T-cell (primary cell): ENCODE measurements around the gene LENG9. TPM values are rescaled to one million over a fixed set of nuclear protein-coding genes. Genes with fewer than 3 reads are reported as not detected.

Experiments used
- ATAC-seq, 4 experiments: fragments of 200-7000 bp in 3 of 4; fragments of 150-1000 bp in 1 of 4; cut with Tn5 transposase; replicated peaks in 1 of 4; 1 replicate in 3 of 4; 2 replicates in 1 of 4; pipeline ENCODE4 v1.10.0; 2021; ENCODE audit warnings: moderate library complexity in 3 of 4, mild to moderate bottlenecking in 2 of 4, moderate number of reproducible peaks in 1 of 4
- CTCF ChIA-PET, 2 donors: fragments of 300-600 bp; sonication (Branson Sonifier 250); formaldehyde crosslinking; loops; one replicate each; lab custom pipeline; 2022; ENCODE audit warnings: antibody characterized with exemption in 2 of 2; lab: Charles Lee
- POLR2A ChIA-PET, 2 donors: fragments of 300-600 bp; sonication (Branson Sonifier 250); formaldehyde crosslinking; loops; one replicate each; lab custom pipeline; 2022; ENCODE audit warnings: antibody characterized with exemption in 2 of 2; lab: Charles Lee
- DNase-seq, 35 experiments: peaks; one replicate each; pipeline versions ENCODE4 v3.0.0 to v3.0.0-alpha.2; 2013 to 2023
- H3K27ac ChIP-seq: one replicate; pipeline ENCODE4 v1.5.1; 2013; ENCODE audit warnings: low read length
- H3K27me3 ChIP-seq, 2 experiments: replicated peaks in 1 of 2; 1 replicate in 1 of 2; 2 replicates in 1 of 2; pipeline versions ENCODE4 v1.6.1 to v1.7.0; 2013; ENCODE audit warnings: low read length in 1 of 2, mixed read lengths in 1 of 2; ENCODE audit not compliant: control insufficient read depth in 2 of 2, insufficient read depth in 2 of 2; ENCODE audit errors: extremely low read depth in 1 of 2
- H3K36me3 ChIP-seq, 2 donors: 1 replicate in 1 of 2; 2 replicates in 1 of 2; pipeline versions ENCODE4 v1.6.1 to v1.7.0; 2013; ENCODE audit warnings: low read length in 1 of 2; ENCODE audit not compliant: control insufficient read depth in 2 of 2, insufficient read depth in 1 of 2; ENCODE audit errors: extremely low read depth in 1 of 2
- H3K4me1 ChIP-seq, 2 experiments: 1 replicate in 1 of 2; 2 replicates in 1 of 2; pipeline versions ENCODE4 v1.6.1 to v1.7.0; 2013; ENCODE audit warnings: low read length in 2 of 2, mixed read lengths in 1 of 2; ENCODE audit not compliant: insufficient read depth in 2 of 2, control insufficient read depth in 1 of 2; ENCODE audit errors: extremely low read depth in 1 of 2
- H3K4me3 ChIP-seq, 2 donors: 1 replicate in 1 of 2; 2 replicates in 1 of 2; pipeline versions ENCODE4 v1.5.1 to v1.7.0; 2013; ENCODE audit warnings: mild to moderate bottlenecking in 2 of 2, low read length in 1 of 2, moderate library complexity in 1 of 2; ENCODE audit not compliant: control insufficient read depth in 1 of 2; ENCODE audit errors: extremely low read depth in 1 of 2
- H3K9me3 ChIP-seq: 2 replicates; pipeline ENCODE4 v1.7.0; 2013
- H3K27ac Mint-ChIP-seq, 2 donors: one replicate each; pipeline ENCODE4 v1.8.0; 2020 to 2021; ENCODE audit warnings: mild to moderate bottlenecking in 2 of 2, mixed read lengths in 2 of 2
- H3K27me3 Mint-ChIP-seq, 2 donors: one replicate each; pipeline ENCODE4 v1.8.0; 2021 to 2022; ENCODE audit warnings: mixed read lengths in 2 of 2
- H3K36me3 Mint-ChIP-seq: one replicate; pipeline ENCODE4 v1.8.0; 2021; ENCODE audit warnings: mixed read lengths
- H3K4me1 Mint-ChIP-seq, 3 donors: one replicate each; pipeline ENCODE4 v1.8.0; 2020 to 2022; ENCODE audit warnings: mixed read lengths in 3 of 3, mild to moderate bottlenecking in 1 of 3
- H3K4me3 Mint-ChIP-seq, 3 donors: one replicate each; pipeline ENCODE4 v1.8.0; 2020 to 2022; ENCODE audit warnings: mild to moderate bottlenecking in 3 of 3, mixed read lengths in 3 of 3, moderate library complexity in 3 of 3
- H3K9me3 Mint-ChIP-seq, 3 donors: one replicate each; pipeline ENCODE4 v1.8.0; 2020 to 2022; ENCODE audit warnings: mixed read lengths in 3 of 3
- WGBS: methylation state at CpG from one replicate; pipeline ENCODE4 v1.1.5; 2013; ENCODE audit warnings: missing lambda C conversion rate; ENCODE audit not compliant: insufficient coverage; 5-methylcytosine and 5-hydroxymethylcytosine counted together
- total RNA-seq, 35 experiments: library from RNA in 6 of 35; stranded (reverse) in 6 of 35; fragments of 120-200 nt in 1 of 35; gene quantifications; one replicate each; pipeline versions ENCODE4 v1.2.1 to v1.2.4 and lab custom pipeline; 2013 to 2026

LENG9 gene
- total RNA-seq, 5 donors from 2014 or later (not counting 1 experiment from before 2014, with no cell fraction given), result 2.2 to 7.9 (median 7.5) TPM

GRCh38 chr19:54418930-54419800 is 44.4 kb downstream of the LENG9 start:
- peaks cover 16 to 18% (median 18%) of the 10 kb centered on the region in 3 donors for H3K4me1 Mint-ChIP-seq
- Histone ChIP-seq H3K4me1 (peaks cover 4 to 16% of the 10 kb centered on the region in 2 experiments), H3K27ac (no peak overlapping the region), H3K27me3 (peaks cover 9 to 85% of the 10 kb centered on the region in 2 experiments), H3K4me3 (no peak overlapping the region), H3K9me3 (no peaks in the 10 kb centered on the region), H3K36me3 (no peaks in the 10 kb centered on the region)
- WGBS, result 92% methylated on average over 20 of the region's 26 CpGs
- H3K27me3 Mint-ChIP-seq, result peaks cover 30 to 56% of the 10 kb centered on the region in 2 donors
- peaks cover 0 to 2% (median 0%) of the 10 kb centered on the region in 3 donors for H3K9me3 Mint-ChIP-seq
- H3K36me3 Mint-ChIP-seq, result no peaks in the 10 kb centered on the region
- ATAC-seq (no peak), DNase-seq (no peak)
- H3K27ac Mint-ChIP-seq, result no peak overlapping the region
- no peak overlapping the region for H3K4me3 Mint-ChIP-seq
- ChIA-PET CTCF (interaction anchor here in 1 of 2 donors (0.6 kb wide), 1 partner anchor 256 kb away, joined by 5 read pairs; no protein-coding TSS in a partner anchor), POLR2A (no interaction called here)

- no peak overlapping the region for H3K27ac Mint-ChIP-seq
- peaks cover 4 to 16% of the 10 kb centered on the region in 2 experiments for H3K4me1 ChIP-seq
- no peaks in the 10 kb centered on the region for H3K36me3 ChIP-seq
- CTCF ChIA-PET, result interaction anchor here in 1 of 2 donors (0.6 kb wide), 1 partner anchor 255 kb away, joined by 5 read pairs; no protein-coding TSS in a partner anchor
- H3K4me3 ChIP-seq, result no peak overlapping the region
- H3K27me3 ChIP-seq, result peaks cover 9 to 78% of the 10 kb centered on the region in 2 experiments
- H3K9me3 Mint-ChIP-seq, result peaks cover 0 to 6% (median 0%) of the 10 kb centered on the region in 3 donors
- no peaks in the 10 kb centered on the region for H3K36me3 Mint-ChIP-seq
- no peak overlapping the region for H3K27ac ChIP-seq
- H3K4me3 Mint-ChIP-seq, result peak overlapping the region in 2 of 3 donors; percentile 55 to 62
- POLR2A ChIA-PET, result no interaction called here
- H3K9me3 ChIP-seq, result no peaks in the 10 kb centered on the region
- peaks cover 32 to 54% of the 10 kb centered on the region in 2 donors for H3K27me3 Mint-ChIP-seq
- peaks cover 16 to 18% (median 18%) of the 10 kb centered on the region in 3 donors for H3K4me1 Mint-ChIP-seq
- WGBS, result 26% methylated on average over 15 of the region's 25 CpGs
- ATAC-seq (peak; percentile 38 to 67 (median 62)), DNase-seq (peak in 4 of 35 experiments; percentile 6 to 21 (median 18))
These were observed 45.3 kb downstream of the LENG9 start for GRCh38 chr19:54418030-54418929.

GRCh38 chr19:54416695-54417491 is 46.7 kb downstream of the LENG9 start:
- ChIA-PET POLR2A (no interaction called here), CTCF (interaction anchor here in 1 of 2 donors (0.5 to 0.7 kb wide), 2 partner anchors 32 to 89 kb away, joined by 3 to 6 read pairs; partner anchors contain the start of gene LENG8)
- peaks cover 16 to 18% (median 18%) of the 10 kb centered on the region in 3 donors for H3K4me1 Mint-ChIP-seq
- DNase-seq (no peak), ATAC-seq (no peak)
- H3K9me3 Mint-ChIP-seq, result peaks cover 0 to 6% (median 0%) of the 10 kb centered on the region in 3 donors
- Histone ChIP-seq H3K27me3 (peaks cover 9 to 68% of the 10 kb centered on the region in 2 experiments), H3K4me1 (peaks cover 4 to 16% of the 10 kb centered on the region in 2 experiments), H3K36me3 (no peaks in the 10 kb centered on the region), H3K4me3 (no peak overlapping the region), H3K9me3 (no peaks in the 10 kb centered on the region), H3K27ac (no peak overlapping the region)
- H3K27me3 Mint-ChIP-seq, result peaks cover 30 to 53% of the 10 kb centered on the region in 2 donors
- WGBS, result 70% methylated on average over 34 of the region's 44 CpGs
- H3K4me3 Mint-ChIP-seq, result no peak overlapping the region
- peak overlapping the region in 1 of 2 donors; percentile 8 for H3K27ac Mint-ChIP-seq
- H3K36me3 Mint-ChIP-seq, result no peaks in the 10 kb centered on the region

- H3K36me3 Mint-ChIP-seq, result no peaks in the 10 kb centered on the region
- H3K9me3 ChIP-seq, result no peaks in the 10 kb centered on the region
- 25% methylated on average over 28 of the region's 28 CpGs for WGBS
- no peak overlapping the region for H3K4me3 ChIP-seq
- H3K27ac ChIP-seq, result no peak overlapping the region
- peaks cover 16 to 18% (median 18%) of the 10 kb centered on the region in 3 donors for H3K4me1 Mint-ChIP-seq
- DNase-seq, result no peak
- peaks cover 9 to 60% of the 10 kb centered on the region in 2 experiments for H3K27me3 ChIP-seq
- ChIA-PET CTCF (interaction anchor here in 1 of 2 donors (0.5 to 0.7 kb wide), 3 partner anchors 22 to 90 kb away, joined by 3 to 6 read pairs (median 3); partner anchors contain the start of gene LENG8), POLR2A (no interaction called here)
- no peaks in the 10 kb centered on the region for H3K36me3 ChIP-seq
- H3K4me1 ChIP-seq, result peaks cover 4 to 16% of the 10 kb centered on the region in 2 experiments
- peaks cover 30 to 47% of the 10 kb centered on the region in 2 donors for H3K27me3 Mint-ChIP-seq
- no peak for ATAC-seq
- H3K4me3 Mint-ChIP-seq, result no peak overlapping the region
- H3K9me3 Mint-ChIP-seq, result peaks cover 0 to 6% (median 0%) of the 10 kb centered on the region in 3 donors
- no peak overlapping the region for H3K27ac Mint-ChIP-seq
These were observed 47.5 kb downstream of the LENG9 start for GRCh38 chr19:54415901-54416673.

- peak in 22 of 35 experiments; percentile 8 to 54 (median 29) for DNase-seq
- Histone ChIP-seq H3K4me3 (no peak within 1 kb of the TSS), H3K27ac (no peak within 1 kb of the TSS), H3K9me3 (no peaks in the 10 kb centered on the region), H3K27me3 (peaks cover 9 to 54% of the 10 kb centered on the region in 2 experiments), H3K4me1 (peaks cover 4 to 16% of the 10 kb centered on the region in 2 experiments), H3K36me3 (no peaks in the 10 kb centered on the region)
- Mint-ChIP-seq H3K9me3 (peaks cover 0 to 6% (median 0%) of the 10 kb centered on the region in 3 donors), H3K27me3 (peaks cover 30 to 50% of the 10 kb centered on the region in 2 donors), H3K4me1 (peaks cover 16 to 18% (median 18%) of the 10 kb centered on the region in 3 donors), H3K36me3 (no peaks in the 10 kb centered on the region), H3K27ac (no peak within 1 kb of the TSS), H3K4me3 (no peak within 1 kb of the TSS)
- ATAC-seq, result peak; percentile 33 to 76 (median 60)
- ChIA-PET CTCF (interaction anchor here (0.6 kb wide), 2 partner anchors 23 to 33 kb away, joined by 3 read pairs; no protein-coding TSS in a partner anchor), POLR2A (no interaction called here)
- WGBS, result 1% methylated on average over 45 of the region's 68 CpGs
These were observed 48.2 kb downstream of the LENG9 start, which contains the start of gene TTYH1 for GRCh38 chr19:54415208-54415900. Gene TTYH1, plus strand, starts transcription at chr19:54415464. Its CDS starts 89 bp downstream, at chr19:54415553.
